ENCODE measurements around the gene C1QL1. TPM values are rescaled to one million over a fixed set of nuclear protein-coding genes. Genes with fewer than 3 reads are reported as not detected.

The C1QL1 gene
- total and polyA plus RNA-seq, 2 experiments from 2014 or later = 0.14 to 0.86 TPM

DNA sequence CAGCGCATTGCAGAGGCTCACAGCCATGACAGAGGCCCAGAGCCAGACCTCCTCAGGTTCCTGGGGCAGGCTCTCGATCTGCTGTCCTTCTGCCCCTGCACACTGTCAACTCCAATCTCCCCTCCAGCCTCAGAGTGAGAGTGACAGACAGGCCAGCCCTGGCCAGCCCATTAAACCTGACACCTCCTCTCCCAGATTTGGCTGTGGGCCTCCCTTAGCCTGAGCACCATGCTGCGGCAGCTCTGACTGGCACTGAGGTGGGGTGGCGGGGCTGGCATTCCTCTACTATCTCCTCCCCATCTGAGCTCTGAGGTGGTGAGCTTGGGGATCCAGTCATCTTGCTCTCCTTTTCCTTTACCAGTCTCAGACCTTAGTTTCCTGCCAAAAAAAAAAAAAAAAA lies 15.5 kb upstream of the C1QL1 start:
- peaks cover 14% of the 10 kb centered on the region; the same call in 1 of the 2 replicates for H3K27me3 ChIP-seq (replicated peaks; ENCODE audit: insufficient read depth)
- in situ Hi-C loops (cut with MboI) = no loop called here
- DNase-seq = no peak
- H3K4me1 ChIP-seq (ENCODE audit: insufficient read depth) = no peaks in the 10 kb centered on the region
- TF ChIP-seq EZH2 (IDR thresholded peaks at IDR 0.05; ENCODE audit: insufficient read depth, poor library complexity, severe bottlenecking) = no peak
- no peak for TF ChIP-seq EZH2phosphoT487 (IDR thresholded peaks at IDR 0.05; ENCODE audit: insufficient read depth, low read depth)
- no peaks in the 10 kb centered on the region for H3K9me2 ChIP-seq (ENCODE audit: insufficient read depth)
- no peaks in the 10 kb centered on the region for H3K9me3 ChIP-seq (ENCODE audit: low read depth)
- H3K36me3 ChIP-seq (ENCODE audit: low read depth) = no peaks in the 10 kb centered on the region
- no peak overlapping the region for H2AFZ ChIP-seq
- no peak overlapping the region for H3K4me2 ChIP-seq (ENCODE audit: unreplicated experiment)
- WGBS, 2 experiments (ENCODE audit: low coverage in 1 of 2, low lambda C conversion rate in 2 of 2, missing lambda C conversion rate in 2 of 2) = 88 to 91% methylated on average over 4 of the region's 4 CpGs
- H3K27ac ChIP-seq = no peak overlapping the region
- no peaks in the 10 kb centered on the region for H3F3A ChIP-seq (ENCODE audit: insufficient read depth)
- no peak overlapping the region for H3K9ac ChIP-seq
- no peak overlapping the region for H3K4me3 ChIP-seq
- no peaks in the 10 kb centered on the region for H4K20me1 ChIP-seq (ENCODE audit: insufficient read depth)
- H3K79me2 ChIP-seq (ENCODE audit: insufficient read depth) = no peaks in the 10 kb centered on the region

DNA sequence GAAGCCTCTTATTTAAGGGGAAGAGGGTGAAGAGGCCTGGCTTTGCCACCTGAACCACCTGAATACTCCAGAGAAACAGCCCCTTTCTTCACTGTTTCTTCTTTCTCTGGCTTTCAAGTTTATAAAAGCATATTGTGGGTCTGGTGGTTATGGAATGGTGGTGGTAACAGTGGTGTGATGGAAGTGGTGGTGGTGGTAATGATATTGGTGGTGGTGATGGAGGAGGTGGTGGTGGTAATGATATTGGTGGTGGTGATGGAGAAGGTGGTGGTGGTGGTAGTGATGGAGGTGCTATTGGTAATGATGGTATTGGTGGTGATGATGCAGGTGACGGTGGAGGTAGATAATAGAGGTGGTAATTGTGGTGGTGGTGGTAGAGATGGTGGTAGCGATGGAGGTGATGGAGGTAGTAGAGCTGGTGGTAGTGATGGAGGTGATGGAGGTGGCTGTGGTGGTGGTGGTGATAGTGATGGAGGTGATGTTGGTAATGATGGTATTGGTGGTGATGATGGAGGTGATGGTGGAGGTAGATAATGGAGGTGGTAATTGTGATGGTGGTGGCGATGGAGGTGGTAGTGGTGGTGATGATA lies 14.1 kb upstream of the C1QL1 start:
- Histone ChIP-seq H3K9me2 (ENCODE audit: insufficient read depth) (no peaks in the 10 kb centered on the region), H3K9ac (no peak overlapping the region), H3K27me3 (replicated peaks; ENCODE audit: insufficient read depth) (peaks cover 14% of the 10 kb centered on the region), H3F3A (ENCODE audit: insufficient read depth) (no peaks in the 10 kb centered on the region), H3K4me1 (ENCODE audit: insufficient read depth) (no peaks in the 10 kb centered on the region), H4K20me1 (ENCODE audit: insufficient read depth) (no peaks in the 10 kb centered on the region), H3K9me3 (ENCODE audit: low read depth) (no peaks in the 10 kb centered on the region), H3K4me3 (no peak overlapping the region), H3K4me2 (ENCODE audit: unreplicated experiment) (no peak overlapping the region), H3K36me3 (ENCODE audit: low read depth) (no peaks in the 10 kb centered on the region), H3K79me2 (ENCODE audit: insufficient read depth) (no peaks in the 10 kb centered on the region), H2AFZ (no peak overlapping the region), H3K27ac (no peak overlapping the region)
- 85 to 91% methylated on average over 3 of the region's 3 CpGs for WGBS, 2 experiments (ENCODE audit: low coverage in 1 of 2, low lambda C conversion rate in 2 of 2, missing lambda C conversion rate in 2 of 2)
- no peak for DNase-seq
- TF ChIP-seq EZH2phosphoT487 (IDR thresholded peaks at IDR 0.05; ENCODE audit: insufficient read depth, low read depth) (no peak), EZH2 (IDR thresholded peaks at IDR 0.05; ENCODE audit: insufficient read depth, poor library complexity, severe bottlenecking) (no peak)
- in situ Hi-C loops (cut with MboI) = no loop called here

DNA sequence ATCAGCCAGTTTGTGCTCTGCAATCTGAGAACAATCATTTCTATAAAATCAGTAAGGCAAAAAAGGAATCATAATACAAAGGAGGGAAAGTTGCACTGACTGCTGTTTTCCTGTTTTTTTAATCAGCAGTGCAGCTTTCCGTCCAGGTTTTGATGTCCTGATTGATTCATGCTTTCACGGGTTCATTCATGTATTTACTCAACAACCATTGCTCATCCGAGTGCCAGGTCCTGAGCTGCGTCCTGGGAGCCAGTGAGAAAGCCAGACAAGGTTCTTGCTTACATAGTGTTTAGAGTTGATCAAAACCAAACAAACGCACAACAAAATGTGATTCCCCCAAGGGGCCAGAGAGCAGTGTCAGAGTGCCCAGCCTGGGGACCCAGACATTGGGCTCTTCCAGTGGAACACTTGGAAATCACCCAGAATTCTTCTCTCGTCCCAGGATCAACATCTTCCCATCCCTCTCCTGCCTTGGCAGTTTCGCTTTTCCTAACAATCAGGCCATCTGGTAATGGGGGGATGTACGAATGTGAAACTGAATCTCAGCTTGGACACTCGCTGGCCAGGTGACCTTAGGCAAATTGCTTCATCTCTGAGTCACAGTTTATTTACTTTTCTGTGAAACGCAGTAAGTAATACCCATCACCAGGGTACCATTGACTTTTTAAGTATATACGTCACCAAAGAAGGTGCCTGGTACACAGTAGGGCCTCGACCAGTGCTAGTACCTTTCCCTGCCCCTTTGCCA lies 13.3 kb upstream of the C1QL1 start:
- H2AFZ ChIP-seq = no peak overlapping the region
- peak; percentile 30 for DNase-seq
- H3K9ac ChIP-seq = no peak overlapping the region
- no peaks in the 10 kb centered on the region for H3F3A ChIP-seq (ENCODE audit: insufficient read depth)
- no peaks in the 10 kb centered on the region for H3K9me3 ChIP-seq (ENCODE audit: low read depth)
- H3K9me2 ChIP-seq (ENCODE audit: insufficient read depth) = no peaks in the 10 kb centered on the region
- no peaks in the 10 kb centered on the region for H4K20me1 ChIP-seq (ENCODE audit: insufficient read depth)
- H3K79me2 ChIP-seq (ENCODE audit: insufficient read depth) = no peaks in the 10 kb centered on the region
- H3K4me2 ChIP-seq (ENCODE audit: unreplicated experiment) = no peak overlapping the region
- no peak overlapping the region for H3K4me3 ChIP-seq
- TF ChIP-seq EZH2phosphoT487 (IDR thresholded peaks at IDR 0.05; ENCODE audit: insufficient read depth, low read depth) (no peak), EZH2 (IDR thresholded peaks at IDR 0.05; ENCODE audit: insufficient read depth, poor library complexity, severe bottlenecking) (no peak)
- WGBS, 2 experiments (ENCODE audit: low coverage in 1 of 2, low lambda C conversion rate in 2 of 2, missing lambda C conversion rate in 2 of 2) = 62 to 64% methylated on average over 12 of the region's 12 CpGs
- H3K27me3 ChIP-seq (replicated peaks; ENCODE audit: insufficient read depth) = peaks cover 11% of the 10 kb centered on the region
- H3K27ac ChIP-seq = no peak overlapping the region
- H3K4me1 ChIP-seq (ENCODE audit: insufficient read depth) = no peaks in the 10 kb centered on the region
- no peaks in the 10 kb centered on the region for H3K36me3 ChIP-seq (ENCODE audit: low read depth)
- in situ Hi-C loops (cut with MboI) = no loop called here

DNA sequence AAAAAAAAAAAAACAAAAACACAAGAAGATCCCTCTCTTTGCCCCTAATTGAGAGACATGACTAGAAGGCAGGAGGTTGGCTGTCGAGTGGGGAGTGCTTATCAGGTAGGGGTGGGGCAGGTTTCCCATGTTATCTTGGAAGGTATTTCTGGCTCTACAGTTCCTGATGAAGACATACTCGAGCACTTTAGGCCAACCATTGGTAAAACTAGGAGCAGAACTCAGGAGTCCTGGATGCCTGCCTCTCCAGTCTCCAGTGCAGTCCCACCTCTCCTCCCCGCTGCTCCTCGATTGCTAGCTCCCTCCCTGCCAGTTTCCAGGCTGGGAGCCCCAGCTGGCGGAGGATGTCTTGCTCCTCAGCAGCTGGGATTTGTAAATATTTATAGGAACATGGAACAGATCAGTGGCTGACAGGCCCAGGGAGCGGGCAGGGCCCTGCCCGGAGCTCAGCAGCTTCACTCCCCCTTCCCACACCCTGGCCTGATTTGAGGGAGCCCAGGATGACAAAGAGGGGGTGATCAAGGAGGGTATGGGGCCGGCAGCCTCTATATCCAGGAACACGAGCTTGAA lies 11.4 kb upstream of the C1QL1 start:
- Histone ChIP-seq H3K27ac (no peak overlapping the region), H3K79me2 (ENCODE audit: insufficient read depth) (no peaks in the 10 kb centered on the region)
- DNase-seq = no peak

More for the DNA sequence above, 11.4 kb upstream of the C1QL1 start:
- no peak for TF ChIP-seq EZH2phosphoT487 (IDR thresholded peaks at IDR 0.05; ENCODE audit: insufficient read depth, low read depth)
- Histone ChIP-seq H3K27me3 (replicated peaks; ENCODE audit: insufficient read depth) (peaks cover 5% of the 10 kb centered on the region), H3K4me1 (ENCODE audit: insufficient read depth) (no peaks in the 10 kb centered on the region), H3K9me3 (ENCODE audit: low read depth) (no peaks in the 10 kb centered on the region), H2AFZ (no peak overlapping the region), H3K9me2 (ENCODE audit: insufficient read depth) (no peaks in the 10 kb centered on the region), H3F3A (ENCODE audit: insufficient read depth) (no peaks in the 10 kb centered on the region), H4K20me1 (ENCODE audit: insufficient read depth) (no peaks in the 10 kb centered on the region), H3K9ac (no peak overlapping the region), H3K4me2 (ENCODE audit: unreplicated experiment) (no peak overlapping the region), H3K4me3 (no peak overlapping the region), H3K36me3 (ENCODE audit: low read depth) (no peaks in the 10 kb centered on the region)
- in situ Hi-C loops (cut with MboI) = no loop called here
- 42 to 45% methylated on average over 9 of the region's 9 CpGs for WGBS, 2 experiments (ENCODE audit: low coverage in 1 of 2, low lambda C conversion rate in 2 of 2, missing lambda C conversion rate in 2 of 2)
